Right lobe of liver (tissue), 4 donors: ENCODE results near the gene PDE10A.

Experiments
- POLR2A ChIP-seq: fragments of 450-650 bp; IDR thresholded peaks from one replicate; pipeline ENCODE4 v1.6.1; 2017; ENCODE audit warnings: antibody characterized with exemption, mild to moderate bottlenecking
- TF ChIP-seq, protein P1 (sequence below), 4 donors: fragments of 200-600 bp in 3 of 4; fragments of 450-650 bp in 1 of 4; IDR thresholded peaks; one replicate each; pipeline versions ENCODE4 v1.5.1 to v1.8.0; 2016 to 2022; ENCODE audit warnings: antibody characterized with exemption in 4 of 4, mild to moderate bottlenecking in 2 of 4
- donor health status: DM: no; HTN: no; CAD: no.
- donor health status: DM: no; HTN: no; CAD: no.
- donor health status: DM: no; HTN: yes; CAD: no.

DNA sequence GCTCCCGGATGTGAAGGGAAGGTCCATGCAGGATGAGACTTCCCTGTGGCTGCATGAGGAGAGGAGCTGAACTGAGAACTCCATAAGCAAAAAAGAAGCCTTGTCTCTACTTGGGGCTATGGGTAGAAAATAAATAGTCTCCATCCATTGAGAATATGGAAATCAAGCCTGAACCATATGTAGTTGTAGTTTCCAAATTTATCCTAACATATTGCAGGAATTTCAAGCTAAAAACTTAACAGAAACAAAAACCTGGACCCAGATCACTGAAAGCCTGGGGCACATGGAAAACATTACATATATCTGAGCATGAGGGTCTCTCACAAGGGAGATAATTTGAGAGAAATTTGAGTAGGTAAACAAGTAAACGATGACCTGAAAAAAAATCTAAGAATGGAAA is 258.7 kb downstream of the PDE10A start:
- TF ChIP-seq, protein P1, sequence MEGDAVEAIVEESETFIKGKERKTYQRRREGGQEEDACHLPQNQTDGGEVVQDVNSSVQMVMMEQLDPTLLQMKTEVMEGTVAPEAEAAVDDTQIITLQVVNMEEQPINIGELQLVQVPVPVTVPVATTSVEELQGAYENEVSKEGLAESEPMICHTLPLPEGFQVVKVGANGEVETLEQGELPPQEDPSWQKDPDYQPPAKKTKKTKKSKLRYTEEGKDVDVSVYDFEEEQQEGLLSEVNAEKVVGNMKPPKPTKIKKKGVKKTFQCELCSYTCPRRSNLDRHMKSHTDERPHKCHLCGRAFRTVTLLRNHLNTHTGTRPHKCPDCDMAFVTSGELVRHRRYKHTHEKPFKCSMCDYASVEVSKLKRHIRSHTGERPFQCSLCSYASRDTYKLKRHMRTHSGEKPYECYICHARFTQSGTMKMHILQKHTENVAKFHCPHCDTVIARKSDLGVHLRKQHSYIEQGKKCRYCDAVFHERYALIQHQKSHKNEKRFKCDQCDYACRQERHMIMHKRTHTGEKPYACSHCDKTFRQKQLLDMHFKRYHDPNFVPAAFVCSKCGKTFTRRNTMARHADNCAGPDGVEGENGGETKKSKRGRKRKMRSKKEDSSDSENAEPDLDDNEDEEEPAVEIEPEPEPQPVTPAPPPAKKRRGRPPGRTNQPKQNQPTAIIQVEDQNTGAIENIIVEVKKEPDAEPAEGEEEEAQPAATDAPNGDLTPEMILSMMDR (IDR thresholded peaks at IDR 0.05), result no peak
- no peak for TF ChIP-seq POLR2A
